HG03342 (cell line): Measurements from ENCODE around the gene CLK4.

Experiments
- ATAC-seq: cut with Tn5 transposase; IDR thresholded peaks from one replicate; pipeline ENCODE4 v1.9.1; 2021; ENCODE audit warnings: mild to moderate bottlenecking, moderate library complexity; ENCODE audit not compliant: unreplicated experiment

CLK4 gene

DNA sequence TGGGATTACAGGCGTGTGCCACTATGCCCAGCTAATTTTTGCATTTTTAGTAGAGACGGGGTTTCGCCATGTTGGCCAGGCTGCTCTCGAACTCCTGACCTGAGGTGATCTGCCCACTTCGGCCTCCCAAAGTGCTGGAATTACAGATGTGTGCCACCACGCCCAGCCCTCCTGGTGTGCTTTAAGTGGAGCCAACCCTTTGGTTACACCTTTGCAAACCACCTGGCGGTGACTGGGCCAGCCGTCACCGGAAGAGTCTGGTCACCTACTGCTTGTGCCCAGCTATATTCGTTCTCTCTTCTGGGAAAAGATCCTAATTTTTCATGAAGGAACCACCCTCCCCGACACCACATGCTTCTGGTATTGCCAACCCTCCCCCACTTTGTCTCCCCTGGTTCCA lies 72.5 kb downstream of the CLK4 start:
- no peak for ATAC-seq

DNA sequence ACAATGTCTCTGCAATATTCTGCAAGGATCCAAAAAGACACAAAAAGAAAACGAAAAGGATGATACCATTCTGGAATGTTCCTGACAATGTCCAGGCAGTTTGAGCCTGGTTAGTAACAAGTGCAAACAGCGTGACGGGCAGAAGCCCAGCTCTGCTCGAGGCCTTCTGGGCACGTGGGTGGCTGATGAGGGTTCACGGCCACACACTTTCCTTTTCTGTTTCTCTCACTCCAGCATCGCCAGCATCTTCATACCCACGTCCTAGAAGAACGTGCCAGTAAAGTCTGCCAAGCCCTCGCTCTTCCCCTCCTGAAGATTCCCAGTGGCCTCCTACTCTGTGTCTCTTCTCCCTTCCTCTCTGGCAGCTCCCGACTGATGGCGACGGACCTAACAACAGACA lies 73.3 kb downstream of the CLK4 start:
- ATAC-seq: no peak
